HS-27A (cell line): Measurements from ENCODE around the gene NAIF1.
A peak's percentile ranks its signal among the peaks of the same experiment; 100 is the strongest.
"Not testable (repeated sequence)": the region's sequence is repeated elsewhere in the genome, so short reads cannot be mapped to it uniquely, and the experiment has no call there.

Source experiments
- DNase-seq: peaks from one replicate; pipeline ENCODE4 v3.0.0-alpha.2; 2012; ENCODE audit warnings: low read depth, missing footprints

NAIF1 gene

GRCh38 chr9:128057724-128058409 lies 9.3 kb downstream of the NAIF1 start:
- DNase-seq: no peak

DNA sequence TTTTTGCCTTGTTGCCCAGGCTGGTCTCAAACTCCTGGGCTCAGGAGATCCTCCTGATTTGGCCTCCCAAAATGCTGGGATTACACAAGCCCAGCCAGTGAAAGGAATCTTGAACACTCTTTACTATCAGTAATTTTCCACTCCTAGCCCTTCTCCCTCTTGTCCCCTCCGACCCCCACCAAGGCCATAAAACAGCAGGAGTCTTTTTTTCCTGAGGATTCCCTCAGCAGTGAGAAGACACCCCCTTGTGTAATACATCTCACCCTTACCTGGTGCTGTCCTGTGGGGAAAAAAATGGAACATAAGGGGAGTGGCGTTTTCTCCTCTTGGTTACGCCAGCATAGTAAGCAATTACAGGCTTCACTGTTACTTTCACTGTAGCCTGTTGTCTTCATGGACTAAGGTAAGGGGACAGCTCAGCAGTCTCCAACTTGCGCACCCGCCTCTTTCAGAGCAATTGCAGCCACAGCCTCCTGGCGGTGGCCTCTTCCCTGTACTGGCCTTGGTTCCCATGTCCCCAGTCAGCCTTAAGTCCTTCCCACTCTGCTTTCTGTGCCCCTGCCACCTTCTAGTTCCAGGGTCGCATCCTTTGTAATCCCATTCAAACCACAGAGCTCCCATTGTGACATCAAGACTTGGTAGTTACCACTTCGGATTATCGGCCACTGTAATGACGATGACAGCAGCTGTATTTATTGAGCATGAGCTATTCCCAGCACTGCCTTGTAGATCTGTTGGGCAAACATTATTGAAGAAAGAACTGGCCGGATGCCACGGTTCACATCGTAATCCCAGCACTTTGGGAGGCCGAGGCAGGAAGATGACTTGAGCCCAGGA lies 10.0 kb downstream of the NAIF1 start:
- no peak for DNase-seq

- no peak for DNase-seq
Measured at GRCh38 chr9:128056086-128056485, 11.0 kb downstream of the NAIF1 start.

GRCh38 chr9:128055344-128056040 lies 11.6 kb downstream of the NAIF1 start:
- no peak for DNase-seq

- no peak for DNase-seq
Measured at GRCh38 chr9:128054087-128054486, 13.0 kb downstream of the NAIF1 start.

DNA sequence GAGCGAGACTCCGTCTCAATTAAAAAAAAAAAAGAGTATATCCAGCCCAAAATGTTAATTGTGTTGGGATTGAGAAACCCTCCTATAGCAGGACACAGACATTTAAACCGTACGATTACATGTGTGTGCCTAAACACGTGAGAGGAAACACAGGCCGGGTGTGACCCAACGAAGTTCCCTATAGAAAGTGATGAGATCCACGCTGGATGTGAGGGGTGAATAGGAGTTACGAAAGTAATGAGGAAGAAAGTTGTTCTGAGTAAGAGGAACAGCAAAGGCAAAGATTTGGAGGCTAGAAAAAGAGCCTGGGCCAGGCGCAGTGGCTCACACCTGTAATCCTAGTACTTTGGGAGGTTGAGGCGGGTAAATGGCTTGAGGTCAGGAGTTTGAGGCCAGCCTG lies 13.6 kb downstream of the NAIF1 start:
- DNase-seq: no peak

- no peak for DNase-seq
Measured at GRCh38 chr9:128051932-128052709, 15.0 kb downstream of the NAIF1 start.

DNA sequence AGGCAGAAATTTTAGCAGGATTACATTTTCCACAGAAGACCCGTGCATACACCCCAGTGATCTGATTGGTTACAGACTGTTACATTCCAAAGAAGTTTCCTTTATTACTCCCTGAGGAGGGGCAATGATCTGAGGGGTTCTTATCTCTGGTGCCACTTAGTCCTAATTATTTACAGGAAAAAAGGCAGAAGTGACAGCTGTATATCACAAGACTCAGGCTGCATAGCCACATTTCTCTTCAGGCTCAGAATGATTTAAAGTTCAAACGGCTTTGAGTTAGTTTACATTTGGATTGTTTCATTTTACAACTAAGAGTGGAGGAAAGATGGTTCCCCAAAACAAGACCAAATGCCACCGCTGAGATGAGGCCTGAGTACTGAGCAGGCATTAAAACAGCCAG lies 17.3 kb downstream of the NAIF1 start:
- DNase-seq: no peak

GRCh38 chr9:128048663-128049062 lies 18.5 kb downstream of the NAIF1 start:
- DNase-seq: no peak

- DNase-seq: no peak
Measured at GRCh38 chr9:128047231-128047630, 19.9 kb downstream of the NAIF1 start.

- DNase-seq: no peak
Measured at GRCh38 chr9:128045831-128046230, 21.3 kb downstream of the NAIF1 start.

GRCh38 chr9:128045409-128045808 lies 21.7 kb downstream of the NAIF1 start:
- not testable (repeated sequence) for DNase-seq

DNA sequence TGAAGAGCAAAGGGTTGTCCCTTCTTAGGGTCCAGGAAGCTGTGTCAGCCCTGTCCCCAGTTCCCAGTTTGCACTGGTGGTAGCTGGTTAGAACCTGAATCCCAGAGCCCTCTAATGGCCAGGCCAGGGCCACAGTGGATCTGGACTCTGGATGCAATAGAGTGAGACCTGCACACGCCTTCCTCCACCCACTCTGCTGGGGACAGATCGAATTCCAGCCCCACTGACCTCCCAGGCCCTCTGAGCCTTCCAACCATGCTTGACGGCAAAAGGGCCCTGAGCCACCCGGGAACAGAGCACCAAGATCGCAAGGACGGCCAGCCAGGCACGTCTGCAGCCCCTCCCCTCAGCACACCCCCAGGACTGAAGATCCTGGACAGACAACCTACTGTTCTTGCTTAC lies 23.7 kb downstream of the NAIF1 start:
- no peak for DNase-seq

DNA sequence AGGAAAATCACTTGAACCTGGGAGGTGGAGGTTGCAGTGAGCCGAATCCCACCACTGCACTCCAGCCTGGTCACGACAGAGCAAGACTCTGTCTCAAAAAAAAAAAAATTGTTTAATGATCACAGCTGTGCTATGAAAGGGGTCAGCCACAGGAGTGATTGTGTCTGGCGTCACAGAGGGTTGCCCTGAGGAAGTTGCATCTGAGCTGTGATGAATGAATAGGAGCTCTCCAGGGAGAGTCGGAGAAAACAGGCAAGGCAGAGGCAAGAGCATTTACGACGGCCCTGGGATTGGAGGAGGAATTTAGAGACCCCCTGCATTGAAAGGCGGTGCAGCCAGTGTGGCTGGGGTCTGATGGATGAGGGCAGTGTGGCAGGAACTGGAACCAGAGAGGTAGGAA lies 25.1 kb downstream of the NAIF1 start:
- DNase-seq: no peak

DNA sequence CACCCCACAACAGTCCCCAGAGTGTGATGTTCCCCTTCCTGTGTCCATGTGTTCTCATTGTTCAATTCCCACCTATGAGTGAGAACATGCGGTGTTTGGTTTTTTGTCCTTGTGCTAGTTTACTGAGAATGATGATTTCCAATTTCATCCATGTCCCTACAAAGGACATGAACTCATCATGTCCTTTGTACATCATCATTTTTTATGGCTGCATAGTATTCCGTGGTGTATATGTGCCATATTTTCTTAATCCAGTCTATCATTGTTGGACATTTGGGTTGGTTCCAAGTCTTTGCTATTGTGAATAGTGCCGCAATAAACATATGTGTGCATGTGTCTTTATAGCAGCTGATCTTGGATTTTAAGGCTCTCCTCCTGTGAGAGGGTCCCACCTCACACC lies 26.3 kb downstream of the NAIF1 start:
- not testable (repeated sequence) for DNase-seq

- DNase-seq: not testable (repeated sequence)
Measured at GRCh38 chr9:128036522-128036921, 30.6 kb downstream of the NAIF1 start.

GRCh38 chr9:128034821-128035652 lies 32.1 kb downstream of the NAIF1 start:
- peak; percentile 77 for DNase-seq

DNA sequence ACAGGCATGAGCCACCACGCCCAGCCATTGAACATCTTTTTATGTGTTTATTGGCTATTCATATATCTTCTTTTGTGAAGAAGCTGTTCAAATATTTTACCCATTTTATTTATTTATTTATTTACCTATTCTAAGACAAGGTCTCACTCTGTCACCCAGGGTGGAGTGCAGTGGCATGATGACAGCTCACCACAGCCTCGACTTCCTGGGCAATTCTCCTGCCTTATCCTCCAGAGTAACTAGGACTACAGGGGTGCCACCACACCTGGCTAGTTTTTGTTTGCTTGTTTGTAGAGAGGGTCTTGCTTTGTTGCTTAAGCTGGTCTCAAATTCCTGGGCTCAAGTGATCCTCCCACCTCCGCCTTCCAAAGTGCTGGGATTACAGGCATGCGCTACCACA lies 33.5 kb downstream of the NAIF1 start:
- no peak for DNase-seq

DNA sequence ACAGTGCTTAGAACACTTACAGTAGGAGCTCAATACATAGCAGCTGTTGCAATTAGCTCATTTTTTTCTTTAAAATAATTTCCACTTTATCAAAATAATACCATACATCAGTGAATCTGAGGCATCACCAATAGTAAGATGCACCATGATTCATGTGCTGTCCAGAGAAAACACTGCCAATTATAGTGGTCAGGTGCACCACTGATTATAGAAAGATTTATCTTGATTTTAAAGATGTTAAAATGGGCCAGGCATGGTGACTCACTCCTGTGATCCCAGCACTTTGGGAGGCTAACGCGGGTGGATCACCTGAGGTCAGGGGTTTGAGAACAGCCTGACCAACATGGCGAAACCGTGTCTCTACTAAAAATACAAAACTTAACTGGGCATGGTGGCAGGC lies 39.4 kb downstream of the NAIF1 start:
- DNase-seq: no peak

GRCh38 chr9:128026773-128027541 lies 40.2 kb downstream of the NAIF1 start:
- DNase-seq: no peak
